Measurements from ENCODE around the gene RHOB. TPM values are rescaled to one million over a fixed set of nuclear protein-coding genes. Genes with fewer than 3 reads are reported as not detected.

Gene RHOB
- total and polyA plus RNA-seq, 2 donors (not counting 1 experiment from before 2014, with no cell fraction given), result 63.0 to 1,037 TPM

GRCh38 chr2:20400787-20401488, 45.9 kb upstream of the RHOB start:
- ChIA-PET CTCF (interaction anchor here (0.9 to 1.1 kb wide), 2 partner anchors 10 to 75 kb away, joined by 3 to 4 read pairs; no protein-coding TSS in a partner anchor), POLR2A (no interaction called here)
- Histone ChIP-seq H3K4me2 (replicated peaks; ENCODE audit: low read depth, low read length, poor library complexity, severe bottlenecking) (no peak overlapping the region), H3K9me3 (ENCODE audit: control extremely low read depth in 1 of 3, control insufficient read depth in 2 of 3, insufficient read depth in 1 of 3, low read length in 2 of 3) (no peaks in the 10 kb centered on the region), H3K4me1 (ENCODE audit: control insufficient read depth in 2 of 2, insufficient read depth in 2 of 2, low read length in 2 of 2) (no peaks in the 10 kb centered on the region), H3K36me3 (replicated peaks in 1 of 2; ENCODE audit: control extremely low read depth in 1 of 2, control insufficient read depth in 1 of 2, extremely low read depth in 1 of 2, insufficient read depth in 2 of 2, low read length in 1 of 2) (no peaks in the 10 kb centered on the region), H3K9ac (ENCODE audit: low read length) (no peak overlapping the region), H3K4me3 (ENCODE audit: control extremely low read depth in 1 of 5, extremely low read depth in 1 of 5, insufficient read depth in 1 of 5, low read depth in 2 of 5, low read length in 4 of 5) (no peak overlapping the region), H3K27me3 (replicated peaks in 1 of 4; ENCODE audit: control extremely low read depth in 1 of 4, control insufficient read depth in 3 of 4, insufficient read depth in 4 of 4, low read length in 3 of 4) (peaks cover 0 to 6% (median 0%) of the 10 kb centered on the region in 4 experiments), H4K20me1 (ENCODE audit: control insufficient read depth, insufficient read depth, low read length, poor library complexity, severe bottlenecking) (no peaks in the 10 kb centered on the region), H2AFZ (ENCODE audit: insufficient read depth, low read depth, low read length, poor library complexity, severe bottlenecking) (no peak overlapping the region), H3K27ac (ENCODE audit: low read length in 2 of 2) (no peak overlapping the region), H3K79me2 (ENCODE audit: control insufficient read depth, insufficient read depth, low read length) (no peaks in the 10 kb centered on the region)
- Mint-ChIP-seq H3K4me3 (no peak overlapping the region), H3K27me3 (peaks cover 13% of the 10 kb centered on the region), H3K9me3 (ENCODE audit: insufficient read depth) (no peaks in the 10 kb centered on the region), H3K4me1 (no peaks in the 10 kb centered on the region), H3K27ac (no peak overlapping the region)
- DNase-seq, result no peak
- intact Hi-C loops (cut with micrococcal nuclease), result no loop called here
- WGBS (ENCODE audit: insufficient coverage), result 93% methylated on average over 2 of the region's 3 CpGs
- no peak for ATAC-seq (ENCODE audit: low read depth)
- TF ChIP-seq EZH2 (IDR thresholded peaks at IDR 0.05; ENCODE audit: borderline replicate concordance, insufficient read depth, low read depth, low read length, poor library complexity, severe bottlenecking) (no peak), CTCF (IDR thresholded peaks at IDR 0.05) (no peak)

GRCh38 chr2:20401489-20401835, 45.4 kb upstream of the RHOB start:
- DNase-seq (no peak), ATAC-seq (ENCODE audit: low read depth) (no peak)
- Histone ChIP-seq H4K20me1 (ENCODE audit: control insufficient read depth, insufficient read depth, low read length, poor library complexity, severe bottlenecking) (no peaks in the 10 kb centered on the region), H2AFZ (ENCODE audit: insufficient read depth, low read depth, low read length, poor library complexity, severe bottlenecking) (no peak overlapping the region), H3K36me3 (replicated peaks in 1 of 2; ENCODE audit: control extremely low read depth in 1 of 2, control insufficient read depth in 1 of 2, extremely low read depth in 1 of 2, insufficient read depth in 2 of 2, low read length in 1 of 2) (no peaks in the 10 kb centered on the region), H3K79me2 (ENCODE audit: control insufficient read depth, insufficient read depth, low read length) (no peaks in the 10 kb centered on the region), H3K9ac (ENCODE audit: low read length) (no peak overlapping the region), H3K4me3 (ENCODE audit: control extremely low read depth in 1 of 5, extremely low read depth in 1 of 5, insufficient read depth in 1 of 5, low read depth in 2 of 5, low read length in 4 of 5) (no peak overlapping the region), H3K27ac (ENCODE audit: low read length in 2 of 2) (no peak overlapping the region), H3K27me3 (replicated peaks in 1 of 4; ENCODE audit: control extremely low read depth in 1 of 4, control insufficient read depth in 3 of 4, insufficient read depth in 4 of 4, low read length in 3 of 4) (peaks cover 0 to 6% (median 0%) of the 10 kb centered on the region in 4 experiments), H3K9me3 (ENCODE audit: control extremely low read depth in 1 of 3, control insufficient read depth in 2 of 3, insufficient read depth in 1 of 3, low read length in 2 of 3) (no peaks in the 10 kb centered on the region), H3K4me1 (ENCODE audit: control insufficient read depth in 2 of 2, insufficient read depth in 2 of 2, low read length in 2 of 2) (no peaks in the 10 kb centered on the region), H3K4me2 (replicated peaks; ENCODE audit: low read depth, low read length, poor library complexity, severe bottlenecking) (no peak overlapping the region)
- ChIA-PET POLR2A (no interaction called here), CTCF (no interaction called here)
- Mint-ChIP-seq H3K27me3 (peaks cover 10% of the 10 kb centered on the region), H3K9me3 (ENCODE audit: insufficient read depth) (no peaks in the 10 kb centered on the region), H3K27ac (no peak overlapping the region), H3K4me3 (no peak overlapping the region), H3K4me1 (no peaks in the 10 kb centered on the region)
- 100% methylated on average over 1 of the region's 6 CpGs for WGBS (ENCODE audit: insufficient coverage)
- intact Hi-C loops (cut with micrococcal nuclease), result no loop called here
- TF ChIP-seq EZH2 (IDR thresholded peaks at IDR 0.05; ENCODE audit: borderline replicate concordance, insufficient read depth, low read depth, low read length, poor library complexity, severe bottlenecking) (no peak), CTCF (IDR thresholded peaks at IDR 0.05) (no peak)
